ENCODE measurements around the gene MRPL55.

Gene MRPL55

DNA sequence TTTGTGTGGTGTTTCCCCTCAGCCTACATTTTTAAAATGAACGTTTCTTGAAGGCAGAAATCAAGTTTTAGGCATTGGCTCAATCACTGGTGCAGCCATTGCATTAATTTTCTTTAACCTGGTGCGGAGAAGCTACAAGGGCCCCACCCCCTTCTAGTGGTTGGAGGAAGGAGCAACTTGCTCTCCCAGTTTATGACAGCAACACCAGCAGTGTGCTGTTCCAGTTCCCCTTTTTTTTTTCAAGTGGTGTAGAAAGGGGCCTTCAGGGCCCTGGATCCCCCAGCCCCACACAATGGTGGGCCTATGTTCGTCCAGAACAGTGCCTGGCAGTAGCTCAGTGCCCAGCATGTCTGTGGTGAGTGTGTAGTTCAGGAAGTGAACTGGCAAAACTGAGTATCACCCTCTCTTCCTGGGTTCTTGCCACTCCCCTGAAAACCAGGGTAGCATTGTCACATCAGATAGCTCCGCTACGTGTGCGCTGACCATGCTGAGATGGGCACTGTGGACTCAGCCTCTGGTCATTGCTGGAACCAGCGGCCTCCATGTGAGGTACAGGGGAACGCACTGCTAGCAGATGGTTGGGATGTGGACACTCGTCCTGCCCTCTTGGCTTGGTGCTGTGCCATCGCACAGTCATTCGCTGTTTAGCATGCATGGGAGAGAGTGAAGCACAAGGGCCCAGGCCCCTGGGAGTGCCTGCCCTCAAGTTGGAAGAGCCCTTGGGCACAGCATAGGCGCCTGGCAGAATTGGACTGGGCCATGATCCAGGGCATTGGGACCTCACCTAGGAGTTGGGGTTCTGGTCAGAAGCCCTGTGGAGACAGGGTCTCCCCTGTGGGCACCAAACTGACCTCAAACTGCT, 19.3 kb downstream of the MRPL55 start:
- TF ChIP-seq USF1 (IDR thresholded peaks at IDR 0.05) (no peak), ZBTB7A (IDR thresholded peaks at IDR 0.05; ENCODE audit: low read depth) (no peak), EGR1 (IDR thresholded peaks at IDR 0.05) (no peak), TCF12 (IDR thresholded peaks at IDR 0.05; ENCODE audit: low read depth) (no peak), CREB1 (IDR thresholded peaks at IDR 0.05; ENCODE audit: low read depth) (no peak), FOXM1 (IDR thresholded peaks at IDR 0.05; ENCODE audit: borderline replicate concordance, low read depth) (no peak), NFIC (IDR thresholded peaks at IDR 0.05) (no peak), RAD21 (IDR thresholded peaks at IDR 0.05; ENCODE audit: low read depth) (no peak), TAF1 (IDR thresholded peaks at IDR 0.05; ENCODE audit: low read depth) (no peak)

- TF ChIP-seq RAD21 (IDR thresholded peaks at IDR 0.05; ENCODE audit: low read depth) (no peak), NFIC (IDR thresholded peaks at IDR 0.05) (no peak), EP300 (IDR thresholded peaks at IDR 0.05; ENCODE audit: borderline replicate concordance) (no peak), ZBTB7A (IDR thresholded peaks at IDR 0.05; ENCODE audit: low read depth) (no peak)
These were observed 20.3 kb downstream of the MRPL55 start for GRCh38 chr1:228088586-228089498.

DNA sequence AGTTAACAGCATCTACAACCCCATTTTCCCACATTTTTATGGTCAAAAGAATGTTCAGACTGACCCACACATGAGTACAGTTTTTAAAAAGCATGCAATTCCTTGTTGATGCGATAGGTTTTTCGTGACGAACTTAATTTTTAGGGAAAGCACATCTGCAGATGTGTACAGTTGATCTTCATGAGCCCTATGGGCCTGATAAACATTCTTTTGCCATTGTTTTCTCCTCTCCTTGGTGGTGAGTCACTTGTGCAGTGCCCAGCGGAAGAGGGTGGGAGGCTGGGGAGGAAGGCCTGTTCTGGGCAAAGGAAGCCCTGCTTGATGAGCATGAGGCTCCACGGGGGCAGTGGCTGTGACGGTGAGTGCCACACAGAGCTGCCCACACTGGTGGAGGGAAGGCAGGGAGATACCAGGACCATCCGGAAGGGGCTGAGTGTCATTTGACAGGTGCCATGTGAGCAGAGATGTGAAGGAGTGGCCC, 21.3 kb downstream of the MRPL55 start:
- TF ChIP-seq TEAD4 (IDR thresholded peaks at IDR 0.05) (no peak), CREB1 (IDR thresholded peaks at IDR 0.05; ENCODE audit: low read depth) (no peak), USF1 (IDR thresholded peaks at IDR 0.05) (no peak), CEBPB (IDR thresholded peaks at IDR 0.05) (no peak), TCF12 (IDR thresholded peaks at IDR 0.05; ENCODE audit: low read depth) (no peak), YY1 (IDR thresholded peaks at IDR 0.05; ENCODE audit: low read depth) (no peak), EGR1 (IDR thresholded peaks at IDR 0.05) (no peak), TAF1 (IDR thresholded peaks at IDR 0.05; ENCODE audit: low read depth) (no peak), RAD21 (IDR thresholded peaks at IDR 0.05; ENCODE audit: low read depth) (no peak)
- TF ChIP-seq, protein P1, sequence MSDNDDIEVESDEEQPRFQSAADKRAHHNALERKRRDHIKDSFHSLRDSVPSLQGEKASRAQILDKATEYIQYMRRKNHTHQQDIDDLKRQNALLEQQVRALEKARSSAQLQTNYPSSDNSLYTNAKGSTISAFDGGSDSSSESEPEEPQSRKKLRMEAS (IDR thresholded peaks at IDR 0.05) = no peak

DNA sequence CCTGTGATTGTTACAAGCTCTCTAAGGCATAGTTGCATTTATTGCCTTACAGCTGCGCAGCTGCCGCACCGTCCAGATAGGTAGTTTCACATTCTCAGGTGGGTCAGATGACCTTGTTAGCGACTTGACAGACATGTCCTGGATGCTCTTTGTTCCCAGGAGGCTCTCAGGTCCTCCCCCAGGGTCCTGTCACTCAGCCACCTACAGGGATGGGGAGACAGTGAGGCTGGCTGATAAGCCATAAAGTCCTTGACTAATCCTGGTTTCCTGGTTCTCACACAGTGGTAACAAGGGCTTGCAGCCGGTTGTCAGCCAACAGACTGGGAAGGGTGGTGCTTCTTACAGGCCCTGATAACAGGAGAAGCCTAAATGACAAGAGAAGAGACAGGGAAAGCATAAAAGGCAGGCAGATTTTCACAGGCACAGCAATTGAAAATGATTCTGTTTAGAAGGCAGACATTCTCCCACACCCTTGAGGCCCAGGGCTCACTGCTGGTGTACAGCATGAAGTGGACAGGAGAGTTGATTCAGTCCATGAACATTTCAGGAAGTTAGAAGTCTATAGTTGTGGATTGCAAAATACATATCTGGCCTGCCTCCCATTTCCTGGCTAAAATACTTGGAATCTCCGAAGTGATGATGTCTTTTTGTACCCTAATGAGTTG, 23.7 kb downstream of the MRPL55 start:
- TF ChIP-seq FOXM1 (IDR thresholded peaks at IDR 0.05; ENCODE audit: borderline replicate concordance, low read depth) (no peak), YY1 (IDR thresholded peaks at IDR 0.05; ENCODE audit: low read depth) (no peak), RAD21 (IDR thresholded peaks at IDR 0.05; ENCODE audit: low read depth) (no peak), USF1 (IDR thresholded peaks at IDR 0.05) (no peak), ZBTB7A (IDR thresholded peaks at IDR 0.05; ENCODE audit: low read depth) (no peak), NFIC (IDR thresholded peaks at IDR 0.05) (no peak), EP300 (IDR thresholded peaks at IDR 0.05; ENCODE audit: borderline replicate concordance) (no peak), TAF1 (IDR thresholded peaks at IDR 0.05; ENCODE audit: low read depth) (no peak), TEAD4 (IDR thresholded peaks at IDR 0.05) (no peak), CEBPB (IDR thresholded peaks at IDR 0.05) (no peak)
- TF ChIP-seq, protein P1 (IDR thresholded peaks at IDR 0.05) = no peak
- TF ChIP-seq, protein P2, sequence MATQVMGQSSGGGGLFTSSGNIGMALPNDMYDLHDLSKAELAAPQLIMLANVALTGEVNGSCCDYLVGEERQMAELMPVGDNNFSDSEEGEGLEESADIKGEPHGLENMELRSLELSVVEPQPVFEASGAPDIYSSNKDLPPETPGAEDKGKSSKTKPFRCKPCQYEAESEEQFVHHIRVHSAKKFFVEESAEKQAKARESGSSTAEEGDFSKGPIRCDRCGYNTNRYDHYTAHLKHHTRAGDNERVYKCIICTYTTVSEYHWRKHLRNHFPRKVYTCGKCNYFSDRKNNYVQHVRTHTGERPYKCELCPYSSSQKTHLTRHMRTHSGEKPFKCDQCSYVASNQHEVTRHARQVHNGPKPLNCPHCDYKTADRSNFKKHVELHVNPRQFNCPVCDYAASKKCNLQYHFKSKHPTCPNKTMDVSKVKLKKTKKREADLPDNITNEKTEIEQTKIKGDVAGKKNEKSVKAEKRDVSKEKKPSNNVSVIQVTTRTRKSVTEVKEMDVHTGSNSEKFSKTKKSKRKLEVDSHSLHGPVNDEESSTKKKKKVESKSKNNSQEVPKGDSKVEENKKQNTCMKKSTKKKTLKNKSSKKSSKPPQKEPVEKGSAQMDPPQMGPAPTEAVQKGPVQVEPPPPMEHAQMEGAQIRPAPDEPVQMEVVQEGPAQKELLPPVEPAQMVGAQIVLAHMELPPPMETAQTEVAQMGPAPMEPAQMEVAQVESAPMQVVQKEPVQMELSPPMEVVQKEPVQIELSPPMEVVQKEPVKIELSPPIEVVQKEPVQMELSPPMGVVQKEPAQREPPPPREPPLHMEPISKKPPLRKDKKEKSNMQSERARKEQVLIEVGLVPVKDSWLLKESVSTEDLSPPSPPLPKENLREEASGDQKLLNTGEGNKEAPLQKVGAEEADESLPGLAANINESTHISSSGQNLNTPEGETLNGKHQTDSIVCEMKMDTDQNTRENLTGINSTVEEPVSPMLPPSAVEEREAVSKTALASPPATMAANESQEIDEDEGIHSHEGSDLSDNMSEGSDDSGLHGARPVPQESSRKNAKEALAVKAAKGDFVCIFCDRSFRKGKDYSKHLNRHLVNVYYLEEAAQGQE (IDR thresholded peaks at IDR 0.05; ENCODE audit: low read depth) = no peak

- no peak for TF ChIP-seq RAD21 (IDR thresholded peaks at IDR 0.05; ENCODE audit: low read depth)
- no peak for TF ChIP-seq EP300 (IDR thresholded peaks at IDR 0.05; ENCODE audit: borderline replicate concordance)
- TF ChIP-seq TEAD4 (IDR thresholded peaks at IDR 0.05) = no peak
- no peak for TF ChIP-seq CREB1 (IDR thresholded peaks at IDR 0.05; ENCODE audit: low read depth)
- no peak for TF ChIP-seq YY1 (IDR thresholded peaks at IDR 0.05; ENCODE audit: low read depth)
- TF ChIP-seq CEBPB (IDR thresholded peaks at IDR 0.05) = no peak
- no peak for TF ChIP-seq NFIC (IDR thresholded peaks at IDR 0.05)
- TF ChIP-seq EGR1 (IDR thresholded peaks at IDR 0.05) = no peak
- TF ChIP-seq, protein P2 (IDR thresholded peaks at IDR 0.05; ENCODE audit: low read depth) = no peak
- no peak for TF ChIP-seq TCF12 (IDR thresholded peaks at IDR 0.05; ENCODE audit: low read depth)
- no peak for TF ChIP-seq TAF1 (IDR thresholded peaks at IDR 0.05; ENCODE audit: low read depth)
- TF ChIP-seq, protein P1 (IDR thresholded peaks at IDR 0.05) = no peak
- no peak for TF ChIP-seq ZBTB7A (IDR thresholded peaks at IDR 0.05; ENCODE audit: low read depth)
- TF ChIP-seq FOXM1 (IDR thresholded peaks at IDR 0.05; ENCODE audit: borderline replicate concordance, low read depth) = no peak
- TF ChIP-seq USF1 (IDR thresholded peaks at IDR 0.05) = no peak
These were observed 24.3 kb downstream of the MRPL55 start for GRCh38 chr1:228084797-228085196.
